ENCODE data around the gene BBS9.
A peak's percentile ranks its signal among the peaks of the same experiment; 100 is the strongest.
"Not testable (repeated sequence)": the region's sequence is repeated elsewhere in the genome, so short reads cannot be mapped to it uniquely, and the experiment has no call there.

Gene BBS9

DNA sequence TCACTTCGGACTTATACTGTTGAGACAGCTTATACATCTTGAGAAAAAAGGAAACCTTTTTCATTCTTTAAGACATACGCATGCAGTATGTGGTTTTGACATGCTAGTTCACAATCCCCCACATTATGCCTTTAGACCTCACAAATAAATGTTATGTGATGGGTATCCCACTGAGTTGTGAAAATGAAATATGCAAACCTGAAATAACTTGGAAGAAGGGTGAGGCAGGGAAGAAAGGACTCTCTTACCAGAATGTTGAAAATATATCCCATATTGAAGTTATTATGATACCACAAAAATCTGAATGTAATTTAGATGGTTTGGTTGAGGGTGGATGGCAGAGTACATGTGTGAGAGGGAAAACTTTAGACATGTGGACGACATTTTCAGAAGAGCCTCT, 379.8 kb downstream of the BBS9 start:
- no peak for DNase-seq

DNA sequence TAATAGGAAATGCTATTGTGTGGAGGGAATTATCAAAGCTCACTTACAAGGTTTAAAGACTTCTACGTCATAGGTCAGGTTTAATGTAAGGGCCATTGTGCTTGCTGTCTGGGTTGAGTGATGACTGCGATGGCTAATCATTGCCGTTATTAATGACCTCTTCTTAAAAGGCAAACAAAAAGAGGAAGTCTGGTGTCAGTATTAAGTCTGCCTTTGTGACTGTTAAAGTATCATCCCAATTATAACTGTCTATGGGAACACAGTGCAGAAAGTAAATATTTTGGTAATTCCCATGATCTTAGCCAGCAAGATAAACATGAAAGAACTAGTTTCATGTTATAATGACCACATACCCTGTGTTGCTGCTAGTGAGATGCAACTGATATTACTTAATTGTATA, 382.4 kb downstream of the BBS9 start:
- DNase-seq = peak; percentile 50

DNA sequence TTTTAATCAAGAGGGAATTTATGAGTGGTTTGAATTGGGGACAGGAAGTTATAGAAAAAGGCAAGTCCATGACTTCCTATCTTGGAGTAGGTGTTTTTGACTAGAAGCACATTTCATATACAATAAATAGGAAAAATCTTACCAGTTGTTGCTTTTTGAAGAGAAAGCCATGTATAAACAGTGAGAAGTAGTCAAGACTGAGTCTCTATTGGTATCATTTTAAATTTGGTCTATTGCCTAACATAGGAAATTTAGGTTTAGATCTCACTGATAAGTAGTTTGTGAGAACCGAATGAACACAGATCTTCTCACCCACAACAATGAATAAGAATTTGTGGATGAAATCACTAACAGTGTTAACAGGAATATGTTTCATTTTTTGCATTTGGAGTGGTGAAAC, 387.2 kb downstream of the BBS9 start:
- DNase-seq = no peak

DNA sequence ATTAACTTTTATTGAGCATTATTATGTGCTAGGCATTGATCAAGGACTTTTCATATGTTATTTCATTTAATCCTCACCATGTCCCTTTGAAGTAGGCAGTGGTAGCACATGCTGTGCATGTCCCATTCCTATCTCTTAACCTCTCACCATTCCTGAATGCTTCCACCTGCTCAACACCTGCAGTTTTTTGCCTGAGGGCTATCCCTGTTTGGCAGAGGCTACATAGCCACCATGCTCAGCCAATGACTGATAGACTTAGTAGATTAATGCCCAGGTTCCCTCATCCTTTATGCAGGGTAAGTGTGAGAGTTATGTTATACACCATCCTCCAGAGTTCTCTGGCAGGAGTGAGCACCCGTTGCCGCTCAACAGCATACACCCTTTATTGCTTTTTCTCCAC, 387.8 kb downstream of the BBS9 start:
- peak; percentile 35 for DNase-seq

DNA sequence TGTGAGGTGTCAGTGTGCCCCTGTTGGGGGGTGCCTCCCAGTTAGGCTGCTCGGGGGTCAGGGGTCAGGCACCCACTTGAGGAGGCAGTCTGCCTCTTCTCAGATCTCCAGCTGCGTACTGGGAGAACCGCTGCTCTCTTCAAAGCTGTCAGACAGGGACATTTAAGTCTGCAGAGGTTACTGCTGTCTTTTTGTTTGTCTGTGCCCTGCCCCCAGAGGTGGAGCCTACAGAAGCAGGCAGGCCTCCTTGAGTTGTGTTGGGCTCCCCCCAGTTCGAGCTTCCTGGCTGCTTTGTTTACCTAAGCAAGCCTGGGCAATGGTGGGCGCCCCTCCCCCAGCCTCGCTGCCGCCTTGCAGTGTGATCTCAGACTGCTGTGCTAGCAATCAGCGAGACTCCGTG, 397.6 kb downstream of the BBS9 start:
- DNase-seq = not testable (repeated sequence)

DNA sequence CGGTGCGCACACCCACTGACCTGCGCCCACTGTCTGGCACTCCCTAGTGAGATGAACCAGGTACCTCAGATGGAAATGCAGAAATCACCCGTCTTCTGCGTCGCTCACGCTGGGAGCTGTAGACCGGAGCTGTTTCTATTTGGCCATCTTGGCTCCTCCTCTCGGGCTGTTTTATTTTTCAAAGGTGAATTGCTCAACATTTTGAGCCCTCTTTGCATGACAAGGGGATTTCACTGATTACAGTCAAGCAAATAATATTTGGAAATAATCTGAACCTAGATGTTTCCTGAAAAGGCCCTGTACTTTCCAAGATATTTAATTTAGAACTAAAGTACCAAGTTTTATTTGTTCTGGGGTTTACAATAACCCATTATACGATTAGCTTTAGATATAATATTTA, 398.2 kb downstream of the BBS9 start:
- DNase-seq = not testable (repeated sequence)

DNA sequence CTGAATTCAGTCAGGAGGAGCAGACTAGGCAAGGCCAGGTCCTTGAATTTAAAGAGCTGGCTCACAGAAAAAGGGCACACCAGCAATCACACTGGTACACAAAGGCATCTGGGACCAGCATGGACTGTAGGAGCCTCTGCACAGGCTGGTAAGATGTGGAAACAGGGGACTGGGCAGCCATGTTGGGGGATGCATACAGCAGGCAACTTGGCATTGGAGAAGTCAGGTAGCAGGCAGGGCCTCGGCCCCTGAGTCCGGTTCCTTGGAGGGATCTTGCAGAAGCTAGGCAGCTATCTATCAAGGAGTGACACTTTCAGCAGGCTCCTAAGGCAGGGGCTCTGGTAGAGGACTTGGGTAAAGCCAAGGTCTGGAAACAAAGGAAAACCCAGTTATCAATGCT, 399.7 kb downstream of the BBS9 start:
- no peak for DNase-seq

DNA sequence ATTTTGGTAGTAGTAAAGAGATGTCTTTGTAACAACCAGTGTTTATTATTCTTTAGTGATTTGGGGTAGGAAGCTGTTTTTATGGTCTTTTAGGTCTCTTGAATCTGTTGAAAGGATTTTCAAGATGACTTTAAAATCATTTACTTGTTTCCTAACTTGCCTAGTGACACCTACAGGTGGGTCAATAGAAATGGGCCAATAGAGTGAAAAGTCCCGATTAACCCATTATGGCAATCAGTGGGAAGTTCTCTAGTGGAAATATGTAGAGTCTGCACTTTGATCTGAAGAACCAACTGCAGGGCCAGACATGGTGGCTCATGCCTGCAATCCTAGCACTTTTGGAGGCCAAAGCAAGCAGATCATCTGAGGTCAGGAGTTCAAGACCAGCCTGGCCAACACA, 401.3 kb downstream of the BBS9 start:
- DNase-seq = no peak

DNA sequence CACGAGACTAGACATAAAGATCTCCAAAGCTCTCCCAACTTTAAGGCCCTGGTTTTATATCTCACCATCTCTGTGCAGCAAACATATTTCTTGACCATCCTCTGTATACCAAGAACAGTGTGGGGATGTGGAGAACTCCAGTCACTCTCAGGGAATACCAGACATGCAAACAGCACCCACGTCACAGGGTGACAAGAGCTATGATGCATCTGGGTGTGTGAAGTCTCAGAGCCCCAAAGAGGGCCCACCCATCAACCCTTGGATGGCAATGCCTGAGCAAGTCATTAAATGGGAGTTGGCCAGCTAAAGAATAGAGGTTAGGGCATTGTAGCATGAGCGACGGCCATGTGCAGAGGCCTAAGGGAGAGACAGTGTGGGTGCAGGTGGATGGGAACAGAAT, 402.5 kb downstream of the BBS9 start:
- no peak for DNase-seq

DNA sequence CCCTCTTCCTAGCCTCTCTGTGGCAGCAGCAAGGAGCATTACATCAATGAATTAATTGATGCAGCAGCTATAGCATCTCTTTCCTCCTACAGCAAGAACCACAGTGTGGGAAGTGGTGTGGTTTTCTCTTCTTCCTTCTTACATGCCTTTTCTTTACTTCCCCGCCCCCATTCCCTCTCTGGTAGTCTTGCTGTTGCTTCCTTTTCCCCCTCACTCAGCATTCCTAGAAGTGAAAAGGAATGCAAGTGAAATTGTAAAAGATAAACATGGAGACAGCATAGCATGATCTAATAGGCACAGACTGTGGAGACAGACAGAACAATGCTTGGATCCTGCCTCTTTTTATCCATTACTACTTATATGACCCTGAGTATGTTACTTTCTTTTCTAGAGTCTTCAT, 405.5 kb downstream of the BBS9 start:
- DNase-seq = no peak

DNA sequence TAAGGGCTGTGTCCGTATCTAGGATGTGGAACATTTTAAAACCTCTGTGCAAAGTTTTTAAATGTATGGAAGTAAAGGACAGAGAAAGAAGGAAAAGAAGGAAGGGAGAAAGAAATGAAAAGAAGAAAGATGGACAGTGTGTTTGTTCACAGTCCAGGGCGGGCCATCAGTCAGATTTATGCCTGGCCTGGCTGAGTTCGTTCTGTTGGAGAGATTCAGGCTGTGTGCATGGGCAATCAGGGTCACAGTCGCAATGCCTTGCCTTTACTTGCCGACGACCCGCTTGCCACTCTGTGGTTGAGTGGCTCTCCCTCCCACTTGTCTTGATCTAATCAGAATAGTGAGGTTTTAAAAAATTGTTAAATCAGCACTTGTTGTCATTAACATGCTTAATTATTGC, 406.6 kb downstream of the BBS9 start:
- DNase-seq = no peak

DNA sequence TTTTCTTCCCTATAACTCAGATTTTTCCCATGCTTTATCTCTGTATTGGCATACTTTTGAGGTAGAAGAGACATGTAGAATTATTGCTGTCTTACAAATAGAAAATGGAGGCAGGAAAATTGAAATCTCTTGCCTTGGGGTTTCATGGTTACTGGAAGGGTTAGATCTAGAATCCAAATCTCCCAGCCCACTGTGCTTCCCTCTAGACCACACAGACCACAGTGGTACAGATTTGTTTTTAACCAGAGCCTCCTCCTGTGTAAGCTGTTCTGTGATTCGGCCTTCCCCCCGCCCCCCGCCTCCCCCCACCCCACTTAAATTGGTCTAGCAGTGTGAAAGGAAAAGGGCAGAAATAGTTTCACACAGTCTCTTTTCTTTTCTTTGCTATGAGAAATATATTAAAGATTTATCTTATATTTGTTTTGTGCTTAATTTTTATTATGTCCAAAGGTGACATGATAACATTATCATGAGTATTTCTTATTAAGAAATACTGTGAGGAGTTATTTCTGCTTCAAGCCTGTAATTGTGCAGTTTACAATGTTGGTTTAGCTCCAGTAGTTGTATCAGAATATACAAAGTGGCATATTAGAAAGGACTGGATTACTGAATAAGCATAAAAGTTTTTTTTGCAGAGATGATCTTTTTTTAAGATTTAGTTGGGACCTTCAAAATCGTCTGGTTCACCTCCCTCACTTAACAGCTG, 407.2 kb downstream of the BBS9 start:
- no peak for DNase-seq

DNA sequence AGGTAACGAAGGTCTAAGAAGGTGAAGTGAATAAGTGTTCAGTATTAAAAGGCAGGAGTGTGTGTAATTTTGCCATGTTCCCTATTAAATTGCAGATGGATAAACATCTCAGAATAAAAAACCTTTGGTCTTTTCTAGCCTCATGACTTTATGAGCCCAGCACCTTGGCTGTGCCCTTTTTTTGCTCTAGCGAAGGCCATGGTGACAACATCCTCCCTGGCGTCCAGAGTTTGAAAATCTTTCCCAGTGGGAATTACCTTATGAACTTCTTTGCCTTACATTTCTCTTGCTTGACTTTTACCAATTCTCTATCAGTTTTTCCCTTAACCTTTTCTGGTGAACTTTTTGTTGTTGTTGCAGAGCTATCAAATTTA, 407.7 kb downstream of the BBS9 start:
- no peak for DNase-seq

DNA sequence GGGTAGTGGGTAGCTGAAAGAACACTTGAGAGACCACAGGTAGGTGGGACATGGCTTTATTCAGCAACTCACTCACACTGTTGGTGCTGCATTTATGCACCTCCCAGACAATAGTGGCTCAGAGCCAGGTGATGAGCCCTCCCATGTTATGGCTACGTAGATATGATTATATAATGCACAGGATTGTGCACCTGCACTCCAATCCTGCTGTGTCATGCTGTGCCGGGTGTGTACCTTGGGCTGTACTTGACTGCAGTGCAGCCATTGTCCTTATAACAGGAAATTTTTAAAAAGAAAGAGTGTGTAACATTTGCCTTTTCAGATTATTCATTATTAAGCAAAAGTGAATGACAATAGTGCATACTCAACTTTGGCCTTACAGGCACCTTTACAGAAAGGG, 409.8 kb downstream of the BBS9 start:
- DNase-seq = no peak

DNA sequence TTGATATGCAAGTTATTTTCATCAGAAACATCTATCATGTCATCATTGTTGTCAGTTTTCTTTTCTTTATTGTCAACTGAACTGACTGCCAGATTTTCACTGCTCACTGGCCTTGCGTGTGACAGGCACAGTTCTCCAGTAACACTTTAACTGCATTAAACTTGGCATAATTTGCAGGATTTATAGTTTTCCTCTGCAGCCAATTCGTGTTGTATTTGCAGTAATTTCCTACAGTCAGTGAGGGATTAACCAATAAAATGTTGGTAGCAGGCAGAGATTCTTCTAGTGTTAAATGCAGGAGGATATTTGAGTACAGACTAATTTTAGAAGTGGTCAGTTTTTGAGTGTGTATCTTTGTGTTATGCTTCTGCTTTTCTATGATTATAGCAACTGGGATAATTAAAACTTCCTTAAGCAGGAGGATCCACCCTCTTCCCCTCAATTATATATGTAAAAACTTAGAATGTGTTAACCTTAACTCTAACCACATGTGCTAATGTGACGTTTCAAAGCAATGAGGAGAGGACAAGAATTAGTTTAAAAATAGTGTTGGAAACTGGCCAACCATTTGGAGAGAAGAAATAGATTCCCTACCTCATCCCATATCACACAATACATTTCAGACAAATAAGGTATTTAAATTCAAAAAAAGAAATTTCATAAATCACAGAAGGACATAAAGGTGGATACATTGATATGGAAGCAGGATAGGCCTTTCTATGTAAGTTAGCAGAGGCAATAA, 410.5 kb downstream of the BBS9 start:
- DNase-seq = no peak

DNA sequence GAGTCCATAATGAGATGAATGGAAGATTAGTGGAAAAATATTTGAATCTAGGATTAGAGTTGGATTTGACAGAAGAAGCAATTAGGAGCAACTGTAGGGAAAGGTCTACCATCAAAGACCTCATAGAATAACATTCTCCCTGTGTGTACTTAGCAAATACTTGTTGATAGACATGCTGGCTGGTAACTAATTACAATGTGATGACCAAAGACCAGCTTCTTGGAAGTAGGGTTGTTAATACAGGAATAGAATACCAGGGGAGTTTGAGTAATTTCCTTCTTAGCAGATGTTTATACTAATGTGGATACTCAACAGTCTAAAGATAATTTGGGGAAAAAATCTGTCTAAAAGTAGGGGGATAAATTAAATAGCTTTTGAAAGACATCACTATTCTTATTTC, 418.5 kb downstream of the BBS9 start:
- DNase-seq = no peak

DNA sequence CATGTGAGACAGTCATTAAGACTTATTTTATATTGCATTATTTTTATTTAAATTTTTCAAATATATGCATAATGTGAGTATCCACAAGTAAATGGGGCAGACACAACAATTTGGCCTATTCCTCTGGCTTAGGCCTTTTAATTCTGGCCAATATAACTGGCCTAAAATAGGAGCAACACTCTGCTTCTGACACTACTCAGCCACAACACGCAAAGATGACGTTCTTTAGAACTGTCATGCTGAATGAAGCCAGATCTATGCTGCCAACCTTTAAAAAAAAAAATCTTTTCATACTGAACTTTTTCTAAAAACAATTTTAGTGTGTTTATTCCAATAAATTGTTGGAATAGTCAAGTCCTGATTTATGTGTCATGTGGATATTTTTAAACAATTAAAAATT, 421.0 kb downstream of the BBS9 start:
- no peak for DNase-seq

DNA sequence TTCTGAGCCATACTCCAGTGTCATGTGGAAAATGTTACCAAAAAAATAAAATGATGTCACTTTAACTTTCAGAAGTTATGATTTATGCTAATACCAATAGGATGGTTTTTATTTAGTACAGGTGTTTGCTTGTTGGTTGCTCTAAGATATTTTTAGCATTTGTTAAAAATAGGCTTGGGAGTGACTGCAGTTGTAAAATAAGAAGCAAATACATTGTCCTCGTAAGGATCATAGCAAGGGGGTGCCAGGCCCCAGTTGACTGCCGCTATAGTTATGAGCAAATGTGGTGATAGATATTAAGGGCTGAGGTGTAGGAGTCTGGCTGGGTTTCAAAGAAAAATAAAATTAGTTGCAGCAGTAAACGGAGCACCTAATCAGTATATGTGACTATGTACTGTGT, 421.6 kb downstream of the BBS9 start:
- DNase-seq = no peak

DNA sequence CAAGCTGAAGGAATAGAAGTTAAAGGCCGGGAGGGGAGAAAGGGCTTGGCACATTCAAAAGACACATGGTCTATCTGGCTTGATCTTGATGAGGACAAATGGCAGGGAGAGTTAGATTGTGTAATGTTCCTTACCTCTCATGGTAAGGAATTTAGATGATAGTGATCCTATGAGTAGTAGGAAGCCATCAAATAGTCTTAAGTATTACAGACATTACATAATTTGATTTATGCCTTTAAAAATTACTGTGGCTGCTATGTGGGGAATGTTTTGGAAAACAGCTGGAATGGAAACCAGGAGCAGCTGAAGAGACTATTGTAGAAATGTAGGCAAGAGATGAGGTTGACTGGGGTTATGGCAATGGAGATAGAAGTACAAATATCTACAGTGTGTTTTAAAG, 424.7 kb downstream of the BBS9 start:
- no peak for DNase-seq

DNA sequence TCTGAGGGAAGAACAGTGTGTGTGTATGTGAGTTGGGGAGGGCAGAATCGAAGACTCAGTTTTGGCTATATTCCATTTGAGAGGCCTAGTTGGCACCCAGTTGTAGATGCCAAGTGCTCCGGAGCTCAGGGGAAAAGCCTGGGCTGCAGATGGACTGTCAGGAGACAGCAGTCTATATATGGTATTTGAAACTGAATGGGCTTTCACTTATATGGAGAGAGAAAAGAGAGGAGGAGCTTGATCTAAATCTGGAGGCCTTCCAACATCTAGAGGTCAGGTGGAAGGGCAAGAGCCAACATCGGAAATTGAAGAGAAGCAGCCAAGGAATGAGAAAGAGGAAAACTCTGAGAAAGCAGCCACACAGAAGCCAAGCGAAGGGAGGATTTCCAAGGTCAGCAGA, 425.2 kb downstream of the BBS9 start:
- no peak for DNase-seq

DNA sequence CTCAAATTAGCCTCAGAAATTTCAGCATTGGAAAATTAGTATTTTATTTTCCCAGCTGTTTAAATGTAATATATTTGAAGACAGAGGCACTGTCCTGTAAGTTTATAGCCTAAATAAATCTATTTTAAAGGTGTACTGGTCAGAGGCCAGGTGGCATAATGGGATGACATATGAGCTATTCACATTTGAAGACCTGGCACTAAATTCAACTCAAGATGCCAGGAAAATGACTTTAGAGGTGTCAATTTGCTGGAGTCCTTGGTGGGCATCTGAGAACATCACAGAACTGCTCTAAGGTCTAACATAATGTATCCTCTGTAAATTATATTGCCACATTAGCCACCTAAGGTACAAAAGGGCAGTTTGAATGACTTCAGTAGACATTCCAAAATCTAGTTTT, 427.1 kb downstream of the BBS9 start:
- no peak for DNase-seq

DNA sequence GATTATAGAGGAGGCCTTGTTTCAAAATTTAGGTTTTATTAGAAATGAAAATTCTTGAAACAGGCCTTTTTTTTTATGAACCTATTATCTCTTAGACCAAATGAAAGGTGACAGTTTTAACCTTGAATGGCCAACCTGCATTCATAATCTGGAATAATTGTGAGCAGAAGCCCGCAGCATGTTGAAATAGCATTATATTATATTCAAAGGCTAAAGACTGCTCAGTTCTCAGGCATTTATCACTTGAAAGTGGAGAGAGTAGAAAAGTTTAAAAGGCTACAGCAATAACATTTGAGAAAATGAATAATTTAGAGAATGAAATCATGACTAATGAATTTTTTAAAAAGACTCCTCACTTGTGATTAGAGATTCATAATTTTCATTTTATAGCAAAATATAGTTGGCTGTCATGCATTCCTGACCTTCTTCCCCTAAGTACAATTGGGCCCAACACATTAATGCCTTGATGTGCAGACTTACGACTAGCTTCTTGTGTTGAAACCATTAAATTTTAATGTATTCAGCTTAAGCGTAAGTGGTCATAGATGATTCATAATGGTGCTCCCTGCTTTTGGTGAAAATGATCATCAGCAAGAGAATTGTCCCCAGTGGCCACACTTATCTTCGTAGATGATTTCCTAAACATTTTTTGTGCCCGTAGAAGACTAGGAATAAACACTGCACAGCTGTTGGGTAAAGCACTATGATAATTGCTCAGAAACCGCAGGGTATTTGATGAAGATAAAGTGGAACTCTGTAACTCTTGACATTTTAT, 429.4 kb downstream of the BBS9 start:
- DNase-seq = no peak

DNA sequence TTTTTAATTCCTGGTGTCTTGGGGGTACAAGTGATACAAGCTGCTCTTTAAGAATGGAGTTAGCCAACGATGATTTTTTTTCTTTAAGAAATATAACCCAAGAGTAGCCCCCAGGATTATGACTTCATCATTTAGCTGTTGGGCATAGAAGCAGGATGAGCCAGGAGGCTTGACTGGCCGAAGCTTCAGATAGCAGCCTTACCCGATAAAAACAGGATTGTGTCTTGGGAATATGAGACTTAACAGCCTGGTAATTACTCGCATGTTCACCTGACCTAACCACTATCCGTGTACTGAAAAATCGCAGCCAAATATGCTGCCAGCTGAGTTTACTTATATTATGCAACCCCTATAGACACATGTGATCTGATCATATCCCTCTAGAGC, 430.0 kb downstream of the BBS9 start:
- no peak for DNase-seq

DNA sequence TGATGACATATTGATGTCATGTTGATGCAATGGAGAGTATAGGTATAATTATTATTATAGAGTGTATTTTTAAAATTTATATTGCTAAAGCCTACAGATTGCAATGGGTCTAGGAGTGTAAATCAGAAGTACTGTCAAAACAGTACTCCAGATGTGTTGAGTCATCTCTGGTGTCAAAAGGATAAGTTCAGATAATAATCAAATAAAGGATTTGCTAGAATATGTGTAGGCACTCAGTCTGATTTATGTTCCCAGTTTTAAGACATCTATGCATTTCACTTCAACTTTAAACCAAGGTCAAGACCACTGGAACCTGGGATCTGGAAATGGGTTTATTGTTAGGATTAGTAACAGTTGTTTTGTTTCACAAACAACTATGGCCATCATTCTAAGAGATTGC, 433.6 kb downstream of the BBS9 start:
- DNase-seq = no peak
